GM12892 (cell line): ENCODE data around the gene TGM3.

Experiments
- DNase-seq: peaks from one replicate; pipeline ENCODE4 v3.0.0; 2011; ENCODE audit not compliant: insufficient read length
- FAIRE-seq: peaks from 2 replicates; lab custom pipeline; 2011; peaks lifted over from hg19 to GRCh38; lab: Jason Lieb, UNC
- POLR2A ChIP-seq: IDR thresholded peaks from 2 replicates; pipeline ENCODE4 v1.6.1; 2011; ENCODE audit warnings: low read depth, low read length, control low read depth
- POLR2AphosphoS5 ChIP-seq: IDR thresholded peaks from 2 replicates; pipeline ENCODE4 v1.6.1; 2011; ENCODE audit warnings: low read depth, low read length, control low read depth
- TAF1 ChIP-seq: IDR thresholded peaks from 2 replicates; pipeline ENCODE4 v1.6.1; 2011; ENCODE audit warnings: low read depth, mild to moderate bottlenecking, control low read depth, low read length, borderline replicate concordance

The TGM3 gene

GRCh38 chr20:2273634-2274302 is 22.0 kb upstream of the TGM3 start:
- TF ChIP-seq POLR2AphosphoS5 (no peak), TAF1 (no peak), POLR2A (no peak)
- no peak for FAIRE-seq
- no peak for DNase-seq

- FAIRE-seq (no peak), DNase-seq (no peak)
- no peak for TF ChIP-seq TAF1
- no peak for TF ChIP-seq POLR2A
- no peak for TF ChIP-seq POLR2AphosphoS5
These were observed 19.8 kb upstream of the TGM3 start for GRCh38 chr20:2276015-2276414.

GRCh38 chr20:2279253-2279779 is 16.5 kb upstream of the TGM3 start:
- DNase-seq (no peak), FAIRE-seq (no peak)
- TF ChIP-seq POLR2A (no peak), POLR2AphosphoS5 (no peak)

GRCh38 chr20:2280082-2280481 is 15.7 kb upstream of the TGM3 start:
- FAIRE-seq (no peak), DNase-seq (no peak)
- no peak for TF ChIP-seq TAF1
- TF ChIP-seq POLR2AphosphoS5: no peak
- no peak for TF ChIP-seq POLR2A

GRCh38 chr20:2281563-2281962 is 14.2 kb upstream of the TGM3 start:
- no peak for FAIRE-seq

GRCh38 chr20:2282181-2282580 is 13.6 kb upstream of the TGM3 start:
- FAIRE-seq (no peak), DNase-seq (no peak)
- TF ChIP-seq POLR2A (no peak), TAF1 (no peak), POLR2AphosphoS5 (no peak)

More at GRCh38 chr20:2281563-2281962, 14.2 kb upstream of the TGM3 start:
- no peak for DNase-seq
- TF ChIP-seq POLR2A (no peak), POLR2AphosphoS5 (no peak), TAF1 (no peak)

GRCh38 chr20:2283706-2284423 is 11.9 kb upstream of the TGM3 start:
- no peak for FAIRE-seq
- no peak for TF ChIP-seq POLR2A
- no peak for TF ChIP-seq TAF1
- TF ChIP-seq POLR2AphosphoS5: no peak
- no peak for DNase-seq

GRCh38 chr20:2285193-2285592 is 10.6 kb upstream of the TGM3 start:
- TF ChIP-seq POLR2A: no peak
- no peak for TF ChIP-seq TAF1
- TF ChIP-seq POLR2AphosphoS5: no peak
- FAIRE-seq (no peak), DNase-seq (no peak)

GRCh38 chr20:2285613-2286012 is 10.2 kb upstream of the TGM3 start:
- TF ChIP-seq POLR2AphosphoS5: no peak
- no peak for TF ChIP-seq POLR2A
- TF ChIP-seq TAF1: no peak
- no peak for FAIRE-seq
- no peak for DNase-seq

- DNase-seq: no peak
- no peak for TF ChIP-seq POLR2A
- no peak for TF ChIP-seq POLR2AphosphoS5
- no peak for TF ChIP-seq TAF1
- FAIRE-seq: no peak
These were observed 8.3 kb upstream of the TGM3 start for GRCh38 chr20:2287504-2287903.

- FAIRE-seq: peak; percentile 83
- TF ChIP-seq POLR2A: no peak
- TF ChIP-seq TAF1: no peak
- no peak for TF ChIP-seq POLR2AphosphoS5
- no peak for DNase-seq
These were observed 6.3 kb upstream of the TGM3 start for GRCh38 chr20:2289475-2289874.
